ENCODE results near the gene ARID1B. TPM values are rescaled to one million over a fixed set of nuclear protein-coding genes. Genes with fewer than 3 reads are reported as not detected.
A peak's percentile ranks its signal among the peaks of the same experiment; 100 is the strongest.

ARID1B gene
- total RNA-seq, 2 experiments from 2014 or later, result 90.1 to 164 TPM

DNA sequence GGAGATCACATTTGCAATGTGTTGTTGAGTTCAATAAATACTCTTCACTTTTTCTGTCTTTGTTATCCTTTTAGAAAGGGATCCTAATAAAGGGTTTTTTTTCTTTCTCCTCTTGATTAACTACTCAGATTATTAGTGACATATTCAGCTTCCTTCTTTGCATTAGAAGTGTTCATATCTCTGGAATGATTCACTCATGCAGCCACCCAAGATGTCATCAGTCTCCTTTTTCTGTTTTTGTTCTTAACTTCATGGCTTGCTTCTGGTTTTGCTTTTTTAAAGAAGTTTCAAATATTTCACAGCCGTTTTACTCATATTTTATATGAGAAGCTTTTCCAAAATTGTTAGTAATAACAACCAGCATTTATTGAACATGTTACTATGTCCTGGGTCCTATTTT lies 358.5 kb downstream of the ARID1B start:
- BruUV-seq (replicated peaks), result no TSS peak
- ChIA-PET POLR2A (no interaction called here), CTCF (ENCODE audit: unreplicated experiment) (no interaction called here)
- peaks cover 54% of the 10 kb centered on the region for H3K36me3 ChIP-seq (ENCODE audit: insufficient read depth, low read length)
- no peaks in the 10 kb centered on the region for H3K4me1 ChIP-seq (ENCODE audit: insufficient read depth, low read length, poor library complexity, severe bottlenecking)
- no peaks in the 10 kb centered on the region for H3K79me2 ChIP-seq (ENCODE audit: insufficient read depth, low read depth, low read length)
- no peak overlapping the region for H3K4me2 ChIP-seq (ENCODE audit: low read length)
- no peaks in the 10 kb centered on the region for H3K9me3 ChIP-seq (ENCODE audit: low read length)
- no peak for DNase-seq (ENCODE audit: low spot score)
- H3K27ac ChIP-seq (ENCODE audit: low read depth, low read length, poor library complexity, severe bottlenecking), result no peak overlapping the region
- H3K9me2 ChIP-seq (ENCODE audit: insufficient read depth, low read length), result no peaks in the 10 kb centered on the region
- TF ChIP-seq EZH2phosphoT487 (IDR thresholded peaks at IDR 0.05; ENCODE audit: borderline replicate concordance, low read depth, low read length), result no peak
- TF ChIP-seq, protein P1, sequence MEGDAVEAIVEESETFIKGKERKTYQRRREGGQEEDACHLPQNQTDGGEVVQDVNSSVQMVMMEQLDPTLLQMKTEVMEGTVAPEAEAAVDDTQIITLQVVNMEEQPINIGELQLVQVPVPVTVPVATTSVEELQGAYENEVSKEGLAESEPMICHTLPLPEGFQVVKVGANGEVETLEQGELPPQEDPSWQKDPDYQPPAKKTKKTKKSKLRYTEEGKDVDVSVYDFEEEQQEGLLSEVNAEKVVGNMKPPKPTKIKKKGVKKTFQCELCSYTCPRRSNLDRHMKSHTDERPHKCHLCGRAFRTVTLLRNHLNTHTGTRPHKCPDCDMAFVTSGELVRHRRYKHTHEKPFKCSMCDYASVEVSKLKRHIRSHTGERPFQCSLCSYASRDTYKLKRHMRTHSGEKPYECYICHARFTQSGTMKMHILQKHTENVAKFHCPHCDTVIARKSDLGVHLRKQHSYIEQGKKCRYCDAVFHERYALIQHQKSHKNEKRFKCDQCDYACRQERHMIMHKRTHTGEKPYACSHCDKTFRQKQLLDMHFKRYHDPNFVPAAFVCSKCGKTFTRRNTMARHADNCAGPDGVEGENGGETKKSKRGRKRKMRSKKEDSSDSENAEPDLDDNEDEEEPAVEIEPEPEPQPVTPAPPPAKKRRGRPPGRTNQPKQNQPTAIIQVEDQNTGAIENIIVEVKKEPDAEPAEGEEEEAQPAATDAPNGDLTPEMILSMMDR (conservative IDR thresholded peaks at IDR 0.05; ENCODE audit: low read length), result no peak
- no peak overlapping the region for H2AFZ ChIP-seq (ENCODE audit: low read length)
- no peaks in the 10 kb centered on the region for H4K20me1 ChIP-seq (ENCODE audit: insufficient read depth, low read length)
- no peak overlapping the region for H3K4me3 ChIP-seq (ENCODE audit: low read depth, low read length, poor library complexity, severe bottlenecking)
- intact Hi-C loops (cut with micrococcal nuclease; ENCODE audit: unreplicated experiment), result no loop called here

DNA sequence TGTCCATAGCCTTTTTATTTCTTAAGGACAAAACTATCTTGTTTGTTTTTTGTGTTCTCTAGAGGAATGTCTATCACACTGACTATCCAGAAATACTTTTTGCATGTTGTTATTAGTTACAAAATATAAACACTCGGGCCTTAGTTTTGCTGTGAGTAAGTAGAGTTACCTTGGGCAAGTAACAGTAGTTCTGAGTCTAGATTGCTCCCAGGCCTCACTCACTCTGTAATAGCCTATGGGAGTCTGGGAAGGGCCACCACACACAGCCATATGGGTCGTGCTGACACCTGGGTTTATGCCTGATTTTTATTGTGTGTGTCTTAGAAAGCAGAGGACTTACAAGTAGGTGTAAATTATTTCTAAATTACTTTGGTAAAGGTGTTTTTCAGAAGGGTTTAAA lies 360.3 kb downstream of the ARID1B start:
- POLR2A ChIA-PET, result interaction anchor here (1.0 kb wide), 1 partner anchor 10 kb away, joined by 3 read pairs; no protein-coding TSS in a partner anchor
- Histone ChIP-seq H3K9me3 (ENCODE audit: low read length) (no peaks in the 10 kb centered on the region), H3K27ac (ENCODE audit: low read depth, low read length, poor library complexity, severe bottlenecking) (no peak overlapping the region), H3K4me1 (ENCODE audit: insufficient read depth, low read length, poor library complexity, severe bottlenecking) (no peaks in the 10 kb centered on the region), H2AFZ (ENCODE audit: low read length) (no peak overlapping the region), H3K79me2 (ENCODE audit: insufficient read depth, low read depth, low read length) (no peaks in the 10 kb centered on the region), H4K20me1 (ENCODE audit: insufficient read depth, low read length) (no peaks in the 10 kb centered on the region), H3K4me2 (ENCODE audit: low read length) (no peak overlapping the region), H3K9me2 (ENCODE audit: insufficient read depth, low read length) (no peaks in the 10 kb centered on the region), H3K4me3 (ENCODE audit: low read depth, low read length, poor library complexity, severe bottlenecking) (no peak overlapping the region), H3K36me3 (ENCODE audit: insufficient read depth, low read length) (peaks cover 61% of the 10 kb centered on the region)
- CTCF ChIA-PET (ENCODE audit: unreplicated experiment), result no interaction called here
- intact Hi-C loops (cut with micrococcal nuclease; ENCODE audit: unreplicated experiment), result no loop called here
- DNase-seq (ENCODE audit: low spot score), result no peak
- no peak for TF ChIP-seq EZH2phosphoT487 (IDR thresholded peaks at IDR 0.05; ENCODE audit: borderline replicate concordance, low read depth, low read length)
- TF ChIP-seq, protein P1 (conservative IDR thresholded peaks at IDR 0.05; ENCODE audit: low read length), result no peak
- BruUV-seq (replicated peaks), result no TSS peak

GRCh38 chr6:157139054-157139708 lies 362.0 kb downstream of the ARID1B start:
- intact Hi-C loops (cut with micrococcal nuclease; ENCODE audit: unreplicated experiment), result no loop called here
- Histone ChIP-seq H2AFZ (ENCODE audit: low read length) (no peak overlapping the region), H3K36me3 (ENCODE audit: insufficient read depth, low read length) (peaks cover 45% of the 10 kb centered on the region), H3K4me2 (ENCODE audit: low read length) (no peak overlapping the region), H3K27ac (ENCODE audit: low read depth, low read length, poor library complexity, severe bottlenecking) (no peak overlapping the region), H3K9me2 (ENCODE audit: insufficient read depth, low read length) (no peaks in the 10 kb centered on the region), H3K4me3 (ENCODE audit: low read depth, low read length, poor library complexity, severe bottlenecking) (no peak overlapping the region), H3K9me3 (ENCODE audit: low read length) (no peaks in the 10 kb centered on the region), H4K20me1 (ENCODE audit: insufficient read depth, low read length) (no peaks in the 10 kb centered on the region), H3K79me2 (ENCODE audit: insufficient read depth, low read depth, low read length) (no peaks in the 10 kb centered on the region), H3K4me1 (ENCODE audit: insufficient read depth, low read length, poor library complexity, severe bottlenecking) (no peaks in the 10 kb centered on the region)
- no peak for TF ChIP-seq EZH2phosphoT487 (IDR thresholded peaks at IDR 0.05; ENCODE audit: borderline replicate concordance, low read depth, low read length)
- TF ChIP-seq, protein P1 (conservative IDR thresholded peaks at IDR 0.05; ENCODE audit: low read length), result peak; percentile 58
- ChIA-PET POLR2A (interaction anchor here (1.9 to 2.1 kb wide), 2 partner anchors 11 to 13 kb away, joined by 5 to 13 read pairs; no protein-coding TSS in a partner anchor), CTCF (ENCODE audit: unreplicated experiment) (interaction anchor here (0.5 kb wide), 1 partner anchor 93 kb away, joined by 3 read pairs; no protein-coding TSS in a partner anchor)
- peak; percentile 6 for DNase-seq (ENCODE audit: low spot score)
- no TSS peak for BruUV-seq (replicated peaks)

All from OCI-LY7 (cell line).